Caco-2 (cell line): Measurements from ENCODE around the gene ZNF414. TPM values are rescaled to one million over a fixed set of nuclear protein-coding genes. Genes with fewer than 3 reads are reported as not detected.

Experiments used
- BruUV-seq: library from RNA; stranded (reverse); fragments of 400-500 nt; replicated peaks from 2 replicates; lab custom pipeline; 2021; lab: Mats Ljungman, UMichigan
- CTCF ChIA-PET: fragments of 300-600 bp; sonication (Branson Sonifier 250); formaldehyde crosslinking; loops from one replicate; lab custom pipeline; 2022; ENCODE audit warnings: antibody characterized with exemption; lab: Charles Lee
- POLR2A ChIA-PET: fragments of 300-600 bp; sonication (Branson Sonifier 250); formaldehyde crosslinking; loops from one replicate; lab custom pipeline; 2022; ENCODE audit warnings: antibody characterized with exemption; lab: Charles Lee
- DNase-seq, 2 experiments: peaks; one replicate each; pipeline versions ENCODE4 v3.0.0 to v3.0.0-alpha.2; 2020 to 2022
- H3K27me3 ChIP-seq: replicated peaks from 2 replicates; pipeline ENCODE4 v1.6.0; 2011; ENCODE audit warnings: low read length; ENCODE audit not compliant: control insufficient read depth, insufficient read depth
- H3K36me3 ChIP-seq: 2 replicates; pipeline ENCODE4 v1.5.1; 2011; ENCODE audit warnings: low read length; ENCODE audit not compliant: control insufficient read depth, insufficient read depth
- H3K4me1 ChIP-seq: fragments of 250-450 bp; sonication (Bioruptor Pico); 2 replicates; pipeline ENCODE4 v1.5.1; 2020; ENCODE audit warnings: mild to moderate bottlenecking
- H3K4me3 ChIP-seq: 2 replicates; pipeline ENCODE4 v1.5.1; 2011; ENCODE audit warnings: low read depth, mild to moderate bottlenecking, control low read depth, low read length
- H3K9me3 ChIP-seq: fragments of 250-450 bp; sonication (Bioruptor Pico); 2 replicates; pipeline ENCODE4 v1.5.1; 2020; ENCODE audit warnings: mild to moderate bottlenecking, moderate library complexity
- H3K27ac Mint-ChIP-seq: one replicate; pipeline ENCODE4 v1.8.0; 2022; ENCODE audit warnings: mixed read lengths; ENCODE audit not compliant: unreplicated experiment
- H3K27me3 Mint-ChIP-seq: one replicate; pipeline ENCODE4 v1.8.0; 2022; ENCODE audit warnings: mixed read lengths; ENCODE audit not compliant: insufficient read depth, unreplicated experiment
- H3K36me3 Mint-ChIP-seq: one replicate; pipeline ENCODE4 v1.8.0; 2022; ENCODE audit warnings: mild to moderate bottlenecking, mixed read lengths; ENCODE audit not compliant: insufficient read depth, unreplicated experiment
- H3K4me1 Mint-ChIP-seq: one replicate; pipeline ENCODE4 v1.8.0; 2022; ENCODE audit warnings: low read depth, mixed read lengths; ENCODE audit not compliant: unreplicated experiment
- H3K4me3 Mint-ChIP-seq: one replicate; pipeline ENCODE4 v1.8.0; 2022; ENCODE audit warnings: mild to moderate bottlenecking, moderate library complexity, mixed read lengths; ENCODE audit not compliant: unreplicated experiment
- H3K9me3 Mint-ChIP-seq: one replicate; pipeline ENCODE4 v1.8.0; 2022; ENCODE audit warnings: mixed read lengths; ENCODE audit not compliant: unreplicated experiment
- intact Hi-C: fragments of 100-400 bp; cut with micrococcal nuclease; formaldehyde crosslinking; loops from one replicate; pipeline ENCODE4 v1.10.0; 2022; ENCODE audit not compliant: unreplicated experiment
- total RNA-seq: library from RNA; stranded (reverse); gene quantifications from 2 replicates; pipeline ENCODE4 v1.2.3, GENCODE V29; 2022
- TF ChIP-seq, protein P1 (sequence below), 2 experiments: fragments of 200-600 bp in 1 of 2; IDR thresholded peaks; 1 replicate in 1 of 2; 2 replicates in 1 of 2; pipeline versions ENCODE4 v1.5.1 to v1.8.0; 2011 to 2022; ENCODE audit warnings: antibody characterized with exemption in 1 of 2, control low read depth in 1 of 2, inconsistent platforms in 1 of 2, low read depth in 1 of 2, low read length in 1 of 2, mild to moderate bottlenecking in 1 of 2, moderate library complexity in 1 of 2; ENCODE audit not compliant: insufficient read depth in 1 of 2, severe bottlenecking in 1 of 2, unreplicated experiment in 1 of 2

ZNF414 gene
- total RNA-seq, 1 experiment from 2014 or later = 25.0 TPM

DNA sequence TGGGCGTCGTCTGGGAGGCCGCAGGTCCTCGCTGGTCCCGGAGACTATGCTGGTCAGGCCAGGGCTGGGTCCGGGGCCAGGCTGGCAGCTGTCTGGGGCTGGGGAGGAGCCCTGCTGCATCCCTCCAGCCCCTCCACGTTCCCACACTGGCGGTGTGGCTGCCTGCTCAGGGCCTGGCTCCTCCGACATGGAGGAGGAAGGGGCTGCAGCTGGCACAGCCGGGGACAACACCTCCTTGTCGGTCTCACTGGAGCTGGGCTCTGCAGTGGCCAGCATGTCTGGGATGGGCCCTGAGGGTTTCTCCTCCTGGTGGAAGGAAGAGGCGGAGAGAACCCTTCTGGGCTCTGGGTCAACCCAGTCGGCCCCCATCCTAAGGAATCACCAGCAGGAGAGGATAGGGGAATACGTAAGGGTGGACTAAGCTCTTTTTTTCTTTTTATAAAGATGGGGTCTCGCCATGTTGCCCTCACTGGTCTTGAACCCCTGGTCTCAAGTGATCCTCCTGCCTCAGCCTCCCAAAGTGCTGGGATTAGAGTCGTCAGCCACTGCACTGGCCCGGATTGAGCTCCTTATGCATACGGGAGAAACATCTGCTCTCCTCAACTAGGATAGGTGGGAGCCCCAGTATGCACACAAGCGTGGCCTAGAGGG is 806 bp downstream of the ZNF414 start:
- peaks cover 11% of the 10 kb centered on the region for H3K36me3 Mint-ChIP-seq
- H3K4me1 Mint-ChIP-seq = no peaks in the 10 kb centered on the region
- no peaks in the 10 kb centered on the region for H3K27me3 ChIP-seq
- peaks cover 12% of the 10 kb centered on the region; the same call in 1 of the 2 replicates for H3K4me1 ChIP-seq
- ChIA-PET CTCF (interaction anchor here (0.5 to 2.0 kb wide), 8 partner anchors 11 to 249 kb away, joined by 5 to 17 read pairs (median 8); partner anchors contain the start of gene MARCHF2), POLR2A (interaction anchor here (0.6 to 1.8 kb wide), 11 partner anchors 12 to 610 kb away, joined by 3 to 55 read pairs (median 5); partner anchors contain the start of genes HNRNPM, MAP2K7, MARCHF2 and RAB11B)
- no peaks in the 10 kb centered on the region for H3K9me3 Mint-ChIP-seq
- H3K27ac Mint-ChIP-seq = peak overlapping the region; percentile 91
- intact Hi-C loops = loop anchor here (1.0 kb wide), 1 partner anchor 12 kb away; no protein-coding TSS in a partner anchor
- H3K4me3 Mint-ChIP-seq = peak overlapping the region; percentile 76
- H3K27me3 Mint-ChIP-seq = no peaks in the 10 kb centered on the region
- DNase-seq = no peak
- peaks cover 2% of the 10 kb centered on the region for H3K36me3 ChIP-seq
- TF ChIP-seq, protein P1, sequence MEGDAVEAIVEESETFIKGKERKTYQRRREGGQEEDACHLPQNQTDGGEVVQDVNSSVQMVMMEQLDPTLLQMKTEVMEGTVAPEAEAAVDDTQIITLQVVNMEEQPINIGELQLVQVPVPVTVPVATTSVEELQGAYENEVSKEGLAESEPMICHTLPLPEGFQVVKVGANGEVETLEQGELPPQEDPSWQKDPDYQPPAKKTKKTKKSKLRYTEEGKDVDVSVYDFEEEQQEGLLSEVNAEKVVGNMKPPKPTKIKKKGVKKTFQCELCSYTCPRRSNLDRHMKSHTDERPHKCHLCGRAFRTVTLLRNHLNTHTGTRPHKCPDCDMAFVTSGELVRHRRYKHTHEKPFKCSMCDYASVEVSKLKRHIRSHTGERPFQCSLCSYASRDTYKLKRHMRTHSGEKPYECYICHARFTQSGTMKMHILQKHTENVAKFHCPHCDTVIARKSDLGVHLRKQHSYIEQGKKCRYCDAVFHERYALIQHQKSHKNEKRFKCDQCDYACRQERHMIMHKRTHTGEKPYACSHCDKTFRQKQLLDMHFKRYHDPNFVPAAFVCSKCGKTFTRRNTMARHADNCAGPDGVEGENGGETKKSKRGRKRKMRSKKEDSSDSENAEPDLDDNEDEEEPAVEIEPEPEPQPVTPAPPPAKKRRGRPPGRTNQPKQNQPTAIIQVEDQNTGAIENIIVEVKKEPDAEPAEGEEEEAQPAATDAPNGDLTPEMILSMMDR (IDR thresholded peaks at IDR 0.05; ENCODE audit: insufficient read depth in 1 of 2, low read depth in 1 of 2, low read length in 1 of 2, severe bottlenecking in 1 of 2, unreplicated experiment in 1 of 2) = no peak
- peak overlapping the region; percentile 86 for H3K4me3 ChIP-seq
- no TSS peak for BruUV-seq
- H3K9me3 ChIP-seq = no peaks in the 10 kb centered on the region

DNA sequence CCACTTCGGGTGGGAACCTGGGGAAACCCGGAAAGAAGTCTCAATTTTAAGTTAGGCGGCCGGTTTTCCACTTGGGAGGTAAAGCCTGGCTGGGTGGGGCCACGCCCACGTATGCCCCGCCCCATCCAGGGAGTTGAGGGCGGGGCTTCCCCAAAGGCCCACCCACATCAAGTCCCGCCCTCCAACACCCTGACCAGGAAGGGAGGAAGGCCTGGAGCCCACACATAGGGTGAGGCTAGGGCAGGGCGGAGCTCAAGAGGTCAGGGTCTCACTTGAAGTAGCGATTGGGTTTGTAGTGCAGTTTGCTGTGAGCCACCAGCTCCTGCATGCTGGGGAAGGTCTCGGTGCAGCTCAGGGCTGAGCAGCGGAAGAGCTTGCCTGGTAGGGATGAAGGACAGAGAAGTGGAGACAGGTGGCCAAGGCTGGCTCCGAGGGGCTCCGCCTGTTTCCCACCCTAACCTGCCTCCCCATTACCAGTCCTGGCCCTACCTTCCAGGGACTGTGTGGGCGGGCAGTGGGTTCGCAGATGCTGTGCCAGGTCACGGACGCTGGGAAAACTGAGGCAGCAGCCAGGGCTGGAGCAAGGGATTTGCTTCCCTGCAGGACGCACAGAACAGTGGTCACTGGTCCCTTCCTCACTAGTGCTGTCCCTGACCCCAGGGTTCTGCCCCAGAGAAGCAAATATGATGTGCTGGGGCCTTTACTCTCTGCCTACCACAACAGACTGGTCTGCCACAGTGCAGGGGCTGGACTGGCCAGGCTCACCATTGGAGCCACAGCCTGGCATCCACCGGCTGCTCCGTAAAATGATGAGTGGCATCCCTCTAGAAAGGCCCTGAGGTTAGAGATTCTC is 1.6 kb downstream of the ZNF414 start:
- Mint-ChIP-seq H3K27ac (no peak overlapping the region), H3K9me3 (no peaks in the 10 kb centered on the region), H3K4me3 (peak overlapping the region; percentile 76), H3K4me1 (no peaks in the 10 kb centered on the region), H3K27me3 (no peaks in the 10 kb centered on the region), H3K36me3 (peaks cover 17% of the 10 kb centered on the region)
- H3K9me3 ChIP-seq = no peaks in the 10 kb centered on the region
- H3K4me1 ChIP-seq = peaks cover 12% of the 10 kb centered on the region; the same call in 1 of the 2 replicates
- peak; percentile 46 to 61 for DNase-seq
- H3K27me3 ChIP-seq = no peaks in the 10 kb centered on the region
- peak overlapping the region; percentile 86 for H3K4me3 ChIP-seq
- peaks cover 2% of the 10 kb centered on the region for H3K36me3 ChIP-seq
- intact Hi-C loops = no loop called here
- POLR2A ChIA-PET = interaction anchor here (1.8 kb wide), 1 partner anchor 13 kb away, joined by 55 read pairs; no protein-coding TSS in a partner anchor
- BruUV-seq = no TSS peak
- CTCF ChIA-PET = interaction anchor here (0.5 to 2.0 kb wide), 3 partner anchors 99 to 248 kb away, joined by 5 to 16 read pairs (median 7); partner anchors contain the start of gene MARCHF2
- TF ChIP-seq, protein P1 (IDR thresholded peaks at IDR 0.05; ENCODE audit: insufficient read depth in 1 of 2, low read depth in 1 of 2, low read length in 1 of 2, severe bottlenecking in 1 of 2, unreplicated experiment in 1 of 2) = no peak

DNA sequence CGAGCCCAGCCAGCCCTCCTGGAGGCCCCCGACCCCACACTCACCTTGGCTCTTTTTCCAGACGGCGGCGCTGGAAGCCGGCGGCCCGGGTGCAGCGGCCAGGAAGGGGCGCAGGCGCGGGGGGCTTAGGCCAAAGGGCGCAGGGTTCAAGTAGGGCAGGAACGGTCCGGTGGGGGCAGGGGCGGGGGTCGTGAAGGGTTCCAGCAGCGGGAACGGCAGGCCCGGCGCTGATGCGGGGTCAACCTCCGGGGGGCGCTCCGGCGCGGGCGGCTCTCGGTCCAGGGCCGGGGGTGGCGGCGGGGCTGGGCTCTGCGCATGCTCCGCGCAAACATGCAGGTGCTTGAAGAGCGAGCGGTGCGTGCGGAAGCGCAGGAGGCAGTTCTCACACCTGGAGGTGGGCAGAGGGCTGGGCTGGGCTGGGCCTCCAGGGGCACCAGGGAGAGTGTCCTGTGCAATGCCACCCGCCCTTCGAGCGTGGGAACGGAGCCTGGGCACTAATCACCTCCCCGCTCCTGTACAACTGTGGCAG is 2.3 kb downstream of the ZNF414 start:
- Mint-ChIP-seq H3K4me3 (no peak overlapping the region), H3K9me3 (no peaks in the 10 kb centered on the region), H3K27me3 (no peaks in the 10 kb centered on the region), H3K27ac (no peak overlapping the region), H3K4me1 (no peaks in the 10 kb centered on the region), H3K36me3 (peaks cover 17% of the 10 kb centered on the region)
- intact Hi-C loops = no loop called here
- no peaks in the 10 kb centered on the region for H3K9me3 ChIP-seq
- TF ChIP-seq, protein P1 (IDR thresholded peaks at IDR 0.05; ENCODE audit: insufficient read depth in 1 of 2, low read depth in 1 of 2, low read length in 1 of 2, severe bottlenecking in 1 of 2, unreplicated experiment in 1 of 2) = peak in 1 of 2 experiments; percentile 1
- peaks cover 12% of the 10 kb centered on the region; the same call in 1 of the 2 replicates for H3K4me1 ChIP-seq
- no peak overlapping the region for H3K4me3 ChIP-seq
- peaks cover 2% of the 10 kb centered on the region for H3K36me3 ChIP-seq
- CTCF ChIA-PET = no interaction called here
- BruUV-seq = no TSS peak
- POLR2A ChIA-PET = no interaction called here
- no peak for DNase-seq
- H3K27me3 ChIP-seq = no peaks in the 10 kb centered on the region
